HG03378 (cell line): ENCODE results near the gene SLC4A8.

Source experiments
- ATAC-seq: cut with Tn5 transposase; IDR thresholded peaks from one replicate; pipeline ENCODE4 v1.9.1; 2021; ENCODE audit warnings: mild to moderate bottlenecking, moderate library complexity; ENCODE audit not compliant: unreplicated experiment

Gene SLC4A8

GRCh38 chr12:51521554-51522276, 97.1 kb downstream of the SLC4A8 start:
- no peak for ATAC-seq

- ATAC-seq = no peak
Measured at GRCh38 chr12:51522696-51523095, 98.1 kb downstream of the SLC4A8 start.

GRCh38 chr12:51524386-51524901, 99.8 kb downstream of the SLC4A8 start:
- no peak for ATAC-seq

GRCh38 chr12:51525518-51525917, 100.9 kb downstream of the SLC4A8 start:
- ATAC-seq = no peak

GRCh38 chr12:51527966-51528365, 103.3 kb downstream of the SLC4A8 start:
- no peak for ATAC-seq

- ATAC-seq = no peak
Measured at GRCh38 chr12:51528852-51529650, 104.4 kb downstream of the SLC4A8 start.

GRCh38 chr12:51529651-51529970, 105.0 kb downstream of the SLC4A8 start:
- ATAC-seq = no peak

GRCh38 chr12:51530208-51530607, 105.6 kb downstream of the SLC4A8 start:
- no peak for ATAC-seq

GRCh38 chr12:51531284-51531977, 106.8 kb downstream of the SLC4A8 start:
- no peak for ATAC-seq

- ATAC-seq = no peak
Measured at GRCh38 chr12:51531978-51532497, 107.4 kb downstream of the SLC4A8 start.

GRCh38 chr12:51533799-51534198, 109.2 kb downstream of the SLC4A8 start:
- ATAC-seq = no peak

GRCh38 chr12:51534216-51535074, 109.8 kb downstream of the SLC4A8 start:
- no peak for ATAC-seq

- ATAC-seq = no peak
Measured at GRCh38 chr12:51536159-51536558, 111.5 kb downstream of the SLC4A8 start.

- ATAC-seq = no peak
Measured at GRCh38 chr12:51538149-51538548, 113.5 kb downstream of the SLC4A8 start.

- ATAC-seq = no peak
Measured at GRCh38 chr12:51538599-51538998, 114.0 kb downstream of the SLC4A8 start.

- no peak for ATAC-seq
Measured at GRCh38 chr12:51540996-51541395, 116.4 kb downstream of the SLC4A8 start.

GRCh38 chr12:51546097-51546496, 121.5 kb downstream of the SLC4A8 start:
- ATAC-seq = no peak

- no peak for ATAC-seq
Measured at GRCh38 chr12:51547606-51548005, 123.0 kb downstream of the SLC4A8 start.

- ATAC-seq = no peak
Measured at GRCh38 chr12:51548241-51548640, 123.6 kb downstream of the SLC4A8 start.

- ATAC-seq = no peak
Measured at GRCh38 chr12:51549637-51550036, 125.0 kb downstream of the SLC4A8 start.
